Measurements from ENCODE around the gene CDH6. TPM values are rescaled to one million over a fixed set of nuclear protein-coding genes. Genes with fewer than 3 reads are reported as not detected.

CDH6 gene
- total RNA-seq, 1 donor from 2014 or later, result 90.1 TPM

- H3K4me3 Mint-ChIP-seq (ENCODE audit: unreplicated experiment), result no peak overlapping the region
Observed at GRCh38 chr5:31173614-31174013, 19.9 kb upstream of the CDH6 start.

GRCh38 chr5:31181376-31181987, 12.0 kb upstream of the CDH6 start:
- H3K9ac ChIP-seq (ENCODE audit: low read length), result no peak overlapping the region
- no peak overlapping the region for H3K27ac ChIP-seq (ENCODE audit: low read depth, low read length)
- Mint-ChIP-seq H3K27ac (ENCODE audit: unreplicated experiment) (no peak overlapping the region), H3K36me3 (ENCODE audit: low read depth, unreplicated experiment) (no peaks in the 10 kb centered on the region), H3K4me1 (ENCODE audit: low read depth, unreplicated experiment) (peaks cover 8% of the 10 kb centered on the region), H3K27me3 (ENCODE audit: low read depth, unreplicated experiment) (no peaks in the 10 kb centered on the region), H3K4me3 (ENCODE audit: unreplicated experiment) (no peak overlapping the region), H3K9me3 (ENCODE audit: unreplicated experiment) (peaks cover 2% of the 10 kb centered on the region)
- no peak overlapping the region for H3K4me2 ChIP-seq (ENCODE audit: low read length)
- no peak for DNase-seq (ENCODE audit: low read depth)
- no peaks in the 10 kb centered on the region for H3K27me3 ChIP-seq (ENCODE audit: insufficient read depth, low read length)
- no peaks in the 10 kb centered on the region for H4K20me1 ChIP-seq (ENCODE audit: insufficient read depth, low read length)
- H3K9me3 ChIP-seq (ENCODE audit: insufficient read depth, low read depth, low read length), result no peaks in the 10 kb centered on the region
- TF ChIP-seq CTCF (IDR thresholded peaks at IDR 0.05; ENCODE audit: insufficient read depth, low read depth, low read length) (no peak), EZH2 (IDR thresholded peaks at IDR 0.05; ENCODE audit: insufficient read depth, low read length) (no peak)
- H3K4me3 ChIP-seq (ENCODE audit: insufficient read depth, low read depth, low read length), result no peak overlapping the region
- no peaks in the 10 kb centered on the region for H3K36me3 ChIP-seq (ENCODE audit: insufficient read depth, low read length)
- FAIRE-seq, result no peak
- no peaks in the 10 kb centered on the region for H3K4me1 ChIP-seq (ENCODE audit: insufficient read depth, low read length)
- H3K79me2 ChIP-seq (ENCODE audit: insufficient read depth, low read length), result no peaks in the 10 kb centered on the region
- no peak overlapping the region for H2AFZ ChIP-seq (ENCODE audit: low read depth, low read length)

More at GRCh38 chr5:31173614-31174013, 19.9 kb upstream of the CDH6 start:
- Mint-ChIP-seq H3K9me3 (ENCODE audit: unreplicated experiment) (peaks cover 2% of the 10 kb centered on the region), H3K27ac (ENCODE audit: unreplicated experiment) (no peak overlapping the region), H3K4me1 (ENCODE audit: low read depth, unreplicated experiment) (peaks cover 4% of the 10 kb centered on the region), H3K27me3 (ENCODE audit: low read depth, unreplicated experiment) (no peaks in the 10 kb centered on the region), H3K36me3 (ENCODE audit: low read depth, unreplicated experiment) (no peaks in the 10 kb centered on the region)
- no peak overlapping the region for H3K27ac ChIP-seq (ENCODE audit: low read depth, low read length)
- H3K4me1 ChIP-seq (ENCODE audit: insufficient read depth, low read length), result no peaks in the 10 kb centered on the region
- no peaks in the 10 kb centered on the region for H4K20me1 ChIP-seq (ENCODE audit: insufficient read depth, low read length)
- H3K27me3 ChIP-seq (ENCODE audit: insufficient read depth, low read length), result no peaks in the 10 kb centered on the region
- H3K9me3 ChIP-seq (ENCODE audit: insufficient read depth, low read depth, low read length), result no peaks in the 10 kb centered on the region
- no peak overlapping the region for H2AFZ ChIP-seq (ENCODE audit: low read depth, low read length)
- TF ChIP-seq CTCF (IDR thresholded peaks at IDR 0.05; ENCODE audit: insufficient read depth, low read depth, low read length) (no peak), EZH2 (IDR thresholded peaks at IDR 0.05; ENCODE audit: insufficient read depth, low read length) (no peak)
- no peak for FAIRE-seq
- no peak overlapping the region for H3K9ac ChIP-seq (ENCODE audit: low read length)
- H3K4me3 ChIP-seq (ENCODE audit: insufficient read depth, low read depth, low read length), result no peak overlapping the region
- H3K4me2 ChIP-seq (ENCODE audit: low read length), result no peak overlapping the region
- H3K36me3 ChIP-seq (ENCODE audit: insufficient read depth, low read length), result no peaks in the 10 kb centered on the region
- no peaks in the 10 kb centered on the region for H3K79me2 ChIP-seq (ENCODE audit: insufficient read depth, low read length)
- DNase-seq (ENCODE audit: low read depth), result no peak

GRCh38 chr5:31182136-31182535, 11.3 kb upstream of the CDH6 start:
- peaks cover 2% of the 10 kb centered on the region for H3K9me3 Mint-ChIP-seq (ENCODE audit: unreplicated experiment)

More at GRCh38 chr5:31182136-31182535, 11.3 kb upstream of the CDH6 start:
- Histone ChIP-seq H3K36me3 (ENCODE audit: insufficient read depth, low read length) (no peaks in the 10 kb centered on the region), H2AFZ (ENCODE audit: low read depth, low read length) (no peak overlapping the region), H3K4me3 (ENCODE audit: insufficient read depth, low read depth, low read length) (no peak overlapping the region), H3K4me2 (ENCODE audit: low read length) (no peak overlapping the region), H3K9me3 (ENCODE audit: insufficient read depth, low read depth, low read length) (no peaks in the 10 kb centered on the region), H4K20me1 (ENCODE audit: insufficient read depth, low read length) (no peaks in the 10 kb centered on the region), H3K27ac (ENCODE audit: low read depth, low read length) (no peak overlapping the region), H3K4me1 (ENCODE audit: insufficient read depth, low read length) (no peaks in the 10 kb centered on the region), H3K27me3 (ENCODE audit: insufficient read depth, low read length) (no peaks in the 10 kb centered on the region), H3K9ac (ENCODE audit: low read length) (no peak overlapping the region), H3K79me2 (ENCODE audit: insufficient read depth, low read length) (no peaks in the 10 kb centered on the region)
- no peak for TF ChIP-seq CTCF (IDR thresholded peaks at IDR 0.05; ENCODE audit: insufficient read depth, low read depth, low read length)
- no peak for TF ChIP-seq EZH2 (IDR thresholded peaks at IDR 0.05; ENCODE audit: insufficient read depth, low read length)
- Mint-ChIP-seq H3K4me1 (ENCODE audit: low read depth, unreplicated experiment) (peaks cover 13% of the 10 kb centered on the region), H3K36me3 (ENCODE audit: low read depth, unreplicated experiment) (no peaks in the 10 kb centered on the region), H3K4me3 (ENCODE audit: unreplicated experiment) (no peak overlapping the region), H3K27ac (ENCODE audit: unreplicated experiment) (no peak overlapping the region), H3K27me3 (ENCODE audit: low read depth, unreplicated experiment) (no peaks in the 10 kb centered on the region)
- DNase-seq (ENCODE audit: low read depth) (no peak), FAIRE-seq (no peak)
